Measurements from ENCODE around the gene SUPT16H. TPM values are rescaled to one million over a fixed set of nuclear protein-coding genes. Genes with fewer than 3 reads are reported as not detected.

The SUPT16H gene
- total RNA-seq, 1 donor from 2014 or later = 27.5 TPM

DNA sequence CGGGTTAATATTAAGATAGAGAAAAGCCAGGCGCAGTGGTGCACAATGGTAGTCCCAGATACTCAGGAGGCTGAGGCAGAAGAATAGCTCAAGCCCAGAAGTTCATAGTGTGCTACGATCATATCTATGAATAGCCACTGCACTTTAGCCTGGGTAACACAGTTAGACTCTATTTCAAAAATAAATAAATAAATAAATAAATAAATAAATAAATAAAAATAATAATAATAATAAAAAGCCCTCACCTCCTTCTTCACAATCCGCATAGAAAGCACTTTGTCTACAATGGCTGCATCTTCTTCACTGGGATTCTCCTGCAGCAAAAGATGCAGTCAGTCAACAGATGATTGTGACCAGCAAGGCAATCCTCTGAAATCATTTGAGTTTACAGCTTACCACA is 31.5 kb upstream of the SUPT16H start:
- TF ChIP-seq, protein P1, sequence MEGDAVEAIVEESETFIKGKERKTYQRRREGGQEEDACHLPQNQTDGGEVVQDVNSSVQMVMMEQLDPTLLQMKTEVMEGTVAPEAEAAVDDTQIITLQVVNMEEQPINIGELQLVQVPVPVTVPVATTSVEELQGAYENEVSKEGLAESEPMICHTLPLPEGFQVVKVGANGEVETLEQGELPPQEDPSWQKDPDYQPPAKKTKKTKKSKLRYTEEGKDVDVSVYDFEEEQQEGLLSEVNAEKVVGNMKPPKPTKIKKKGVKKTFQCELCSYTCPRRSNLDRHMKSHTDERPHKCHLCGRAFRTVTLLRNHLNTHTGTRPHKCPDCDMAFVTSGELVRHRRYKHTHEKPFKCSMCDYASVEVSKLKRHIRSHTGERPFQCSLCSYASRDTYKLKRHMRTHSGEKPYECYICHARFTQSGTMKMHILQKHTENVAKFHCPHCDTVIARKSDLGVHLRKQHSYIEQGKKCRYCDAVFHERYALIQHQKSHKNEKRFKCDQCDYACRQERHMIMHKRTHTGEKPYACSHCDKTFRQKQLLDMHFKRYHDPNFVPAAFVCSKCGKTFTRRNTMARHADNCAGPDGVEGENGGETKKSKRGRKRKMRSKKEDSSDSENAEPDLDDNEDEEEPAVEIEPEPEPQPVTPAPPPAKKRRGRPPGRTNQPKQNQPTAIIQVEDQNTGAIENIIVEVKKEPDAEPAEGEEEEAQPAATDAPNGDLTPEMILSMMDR (IDR thresholded peaks at IDR 0.05; ENCODE audit: borderline replicate concordance) = no peak
- Histone ChIP-seq H3K36me3 (peaks cover 93% of the 10 kb centered on the region), H3K9me3 (replicated peaks) (no peaks in the 10 kb centered on the region), H3K27me3 (ENCODE audit: low read depth) (no peaks in the 10 kb centered on the region), H3K4me1 (no peaks in the 10 kb centered on the region), H3K4me3 (no peak overlapping the region), H3K27ac (replicated peaks) (no peak overlapping the region)
- no peak for DNase-seq
- intact Hi-C loops (cut with micrococcal nuclease) = loop anchor here (10.0 kb wide), 1 partner anchor 51 kb away; no protein-coding TSS in a partner anchor

DNA sequence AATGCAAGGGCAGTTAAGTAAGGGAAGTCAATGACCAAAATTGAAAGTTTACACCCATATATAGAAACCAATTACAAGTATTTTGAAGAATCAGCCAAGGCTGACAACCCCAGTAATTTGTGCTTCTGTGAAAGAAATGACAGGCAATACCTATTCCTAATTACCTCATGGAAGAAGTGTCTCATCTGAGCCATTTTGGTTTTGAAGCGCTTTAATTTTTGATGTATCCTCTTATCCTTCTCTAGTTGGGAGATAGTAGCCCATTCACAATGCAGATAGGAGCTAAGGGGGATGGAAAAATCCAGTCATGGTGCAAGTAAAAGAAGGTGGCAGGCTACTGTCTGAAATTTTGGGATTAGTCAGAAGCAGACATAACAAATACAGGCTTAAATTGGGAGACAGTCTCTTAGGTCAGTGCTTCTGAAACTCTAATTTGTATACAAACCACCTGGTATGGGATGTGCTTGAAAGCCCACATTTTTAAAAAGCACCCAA is 30.4 kb upstream of the SUPT16H start:
- H3K27me3 ChIP-seq (ENCODE audit: low read depth) = no peaks in the 10 kb centered on the region
- intact Hi-C loops (cut with micrococcal nuclease) = loop anchor here (10.0 kb wide), 1 partner anchor 49 kb away; no protein-coding TSS in a partner anchor
- H3K4me1 ChIP-seq = no peaks in the 10 kb centered on the region
- TF ChIP-seq, protein P1 (IDR thresholded peaks at IDR 0.05; ENCODE audit: borderline replicate concordance) = no peak
- H3K4me3 ChIP-seq = no peak overlapping the region
- peaks cover 93% of the 10 kb centered on the region for H3K36me3 ChIP-seq
- no peaks in the 10 kb centered on the region for H3K9me3 ChIP-seq (replicated peaks)
- H3K27ac ChIP-seq (replicated peaks) = no peak overlapping the region
- DNase-seq = no peak

DNA sequence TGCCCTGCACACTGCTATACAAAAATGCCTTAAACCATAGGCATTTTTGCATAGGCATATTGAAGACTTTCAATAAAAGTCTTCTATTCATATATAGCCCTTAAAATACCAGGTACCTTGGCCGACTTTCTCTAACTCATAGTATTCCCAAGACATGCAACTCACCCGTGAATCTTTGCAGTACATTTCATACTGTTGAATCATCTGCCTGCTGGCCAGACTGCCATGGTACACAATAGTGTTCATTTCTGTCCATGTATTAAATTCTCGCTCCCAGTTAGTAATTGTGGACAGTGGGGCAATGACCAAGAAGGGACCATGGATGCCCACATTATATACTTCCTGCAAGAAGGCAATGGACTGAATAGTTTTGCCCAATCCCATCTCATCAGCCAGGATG is 24.3 kb upstream of the SUPT16H start:
- no peaks in the 10 kb centered on the region for H3K27me3 ChIP-seq (ENCODE audit: low read depth)
- TF ChIP-seq, protein P1 (IDR thresholded peaks at IDR 0.05; ENCODE audit: borderline replicate concordance) = no peak
- no peaks in the 10 kb centered on the region for H3K4me1 ChIP-seq
- DNase-seq = no peak
- intact Hi-C loops (cut with micrococcal nuclease) = no loop called here
- H3K9me3 ChIP-seq (replicated peaks) = no peaks in the 10 kb centered on the region
- H3K27ac ChIP-seq (replicated peaks) = no peak overlapping the region
- peaks cover 100% of the 10 kb centered on the region for H3K36me3 ChIP-seq
- no peak overlapping the region for H3K4me3 ChIP-seq

DNA sequence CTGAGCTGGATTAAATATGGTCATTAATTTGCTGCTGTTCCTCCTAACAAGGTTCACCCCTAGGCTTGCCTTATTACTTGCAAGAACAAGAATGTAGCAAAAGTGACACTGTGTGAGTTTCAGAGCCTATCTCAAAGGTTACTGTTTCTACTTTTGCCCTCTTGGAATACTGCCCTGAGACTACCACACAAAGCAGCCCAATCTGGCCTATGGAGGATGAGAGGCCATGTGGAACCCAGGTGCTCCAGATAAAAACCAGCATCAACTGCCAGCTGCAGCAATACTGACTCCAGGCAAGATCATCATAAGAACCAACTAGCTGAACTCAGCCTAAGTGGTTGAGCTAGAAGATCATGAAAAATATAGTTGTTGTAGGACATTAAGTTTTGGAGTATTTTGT is 22.4 kb upstream of the SUPT16H start:
- peaks cover 100% of the 10 kb centered on the region for H3K36me3 ChIP-seq
- H3K27me3 ChIP-seq (ENCODE audit: low read depth) = no peaks in the 10 kb centered on the region
- no peaks in the 10 kb centered on the region for H3K4me1 ChIP-seq
- H3K9me3 ChIP-seq (replicated peaks) = no peaks in the 10 kb centered on the region
- TF ChIP-seq, protein P1 (IDR thresholded peaks at IDR 0.05; ENCODE audit: borderline replicate concordance) = no peak
- no peak overlapping the region for H3K27ac ChIP-seq (replicated peaks)
- H3K4me3 ChIP-seq = no peak overlapping the region
- DNase-seq = no peak
- intact Hi-C loops (cut with micrococcal nuclease) = no loop called here

DNA sequence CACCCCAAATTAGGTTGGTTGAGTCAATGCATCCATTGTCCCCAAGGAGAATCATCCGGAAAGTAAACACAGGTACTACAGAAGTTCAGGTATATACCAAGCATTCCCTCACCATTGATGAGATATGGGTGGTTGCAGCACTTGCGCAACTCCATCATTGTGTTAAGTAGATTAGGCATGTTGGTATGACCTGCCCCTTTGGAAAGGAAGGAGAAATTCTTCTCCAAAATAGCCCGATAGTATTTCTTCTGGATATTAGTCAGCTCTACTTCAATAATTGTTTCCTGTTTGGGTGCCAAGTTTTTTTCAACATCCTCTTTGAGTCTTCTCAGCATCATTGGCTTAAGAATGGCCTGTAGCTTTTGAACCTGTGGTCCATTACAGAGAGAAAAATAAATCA is 21.3 kb upstream of the SUPT16H start:
- DNase-seq = no peak
- intact Hi-C loops (cut with micrococcal nuclease) = no loop called here

More for the DNA sequence above, 21.3 kb upstream of the SUPT16H start:
- Histone ChIP-seq H3K27ac (replicated peaks) (no peak overlapping the region), H3K27me3 (ENCODE audit: low read depth) (no peaks in the 10 kb centered on the region), H3K36me3 (peaks cover 100% of the 10 kb centered on the region), H3K4me1 (no peaks in the 10 kb centered on the region), H3K9me3 (replicated peaks) (no peaks in the 10 kb centered on the region), H3K4me3 (no peak overlapping the region)
- TF ChIP-seq, protein P1 (IDR thresholded peaks at IDR 0.05; ENCODE audit: borderline replicate concordance) = no peak

Measured in left ventricle myocardium inferior (tissue), 1 donor.